Kidney capillary endothelial cell (primary cell): Measurements from ENCODE around the gene PTPRN2.
"Not testable (repeated sequence)": the region's sequence is repeated elsewhere in the genome, so short reads cannot be mapped to it uniquely, and the experiment has no call there.

Experiments used
- DNase-seq: peaks from one replicate; pipeline ENCODE4 v3.0.0-alpha.2; 2018; ENCODE audit warnings: low spot score

PTPRN2 gene

GRCh38 chr7:157596881-157597280 is 990.7 kb downstream of the PTPRN2 start:
- no peak for DNase-seq

GRCh38 chr7:157596471-157596870 is 991.2 kb downstream of the PTPRN2 start:
- no peak for DNase-seq

- no peak for DNase-seq
Observed at GRCh38 chr7:157596026-157596425, 991.6 kb downstream of the PTPRN2 start.

GRCh38 chr7:157595086-157595855 is 992.4 kb downstream of the PTPRN2 start:
- no peak for DNase-seq

GRCh38 chr7:157594306-157594705 is 993.3 kb downstream of the PTPRN2 start:
- no peak for DNase-seq

- no peak for DNase-seq
Observed at GRCh38 chr7:157593541-157593940, 994.1 kb downstream of the PTPRN2 start.

- DNase-seq = not testable (repeated sequence)
Observed at GRCh38 chr7:157592636-157593320, 994.8 kb downstream of the PTPRN2 start.

GRCh38 chr7:157590526-157590925 is 997.1 kb downstream of the PTPRN2 start:
- no peak for DNase-seq

GRCh38 chr7:157589680-157590079 is 997.9 kb downstream of the PTPRN2 start:
- no peak for DNase-seq

- DNase-seq = no peak
Observed at GRCh38 chr7:157587805-157588560, 999.6 kb downstream of the PTPRN2 start.

GRCh38 chr7:157587051-157587804 is 1000.4 kb downstream of the PTPRN2 start:
- DNase-seq = no peak

- no peak for DNase-seq
Observed at GRCh38 chr7:157586426-157586955, 1001.1 kb downstream of the PTPRN2 start.

GRCh38 chr7:157585113-157585861 is 1002.3 kb downstream of the PTPRN2 start:
- DNase-seq = no peak

GRCh38 chr7:157584420-157584819 is 1003.2 kb downstream of the PTPRN2 start:
- no peak for DNase-seq

- no peak for DNase-seq
Observed at GRCh38 chr7:157581740-157582139, 1005.9 kb downstream of the PTPRN2 start.

- no peak for DNase-seq
Observed at GRCh38 chr7:157580324-157580723, 1007.3 kb downstream of the PTPRN2 start.

GRCh38 chr7:157579425-157579824 is 1008.2 kb downstream of the PTPRN2 start:
- DNase-seq = no peak

GRCh38 chr7:157577796-157578339 is 1009.8 kb downstream of the PTPRN2 start:
- no peak for DNase-seq

GRCh38 chr7:157577061-157577460 is 1010.6 kb downstream of the PTPRN2 start:
- DNase-seq = no peak

GRCh38 chr7:157576415-157576814 is 1011.2 kb downstream of the PTPRN2 start:
- DNase-seq = no peak

- DNase-seq = no peak
Observed at GRCh38 chr7:157575777-157576176, 1011.8 kb downstream of the PTPRN2 start.
